GM12878 (cell line): ENCODE measurements around the gene CDH16. TPM values are rescaled to one million over a fixed set of nuclear protein-coding genes. Genes with fewer than 3 reads are reported as not detected.

ENCODE experiments used
- ATAC-seq: fragments of 200-7000 bp; cut with Tn5 transposase; 3 replicates; pipeline ENCODE4 v1.9.1; 2020; ENCODE audit warnings: mild to moderate bottlenecking, moderate library complexity
- BruUV-seq: library from RNA; stranded (reverse); fragments of 400-500 nt; replicated peaks from 2 replicates; lab custom pipeline; 2021; lab: Mats Ljungman, UMichigan
- CTCF ChIA-PET: fragments of 300-600 bp; sonication (Branson Sonifier 250); formaldehyde crosslinking; extraction: SDS; loops from one replicate; lab custom pipeline; 2021; ENCODE audit warnings: inconsistent platforms; lab: Yijun Ruan, JAX
- POLR2A ChIA-PET: fragments of 350-600 bp; formaldehyde crosslinking; extraction: SDS; loops from one replicate; lab custom pipeline; 2021; ENCODE audit warnings: inconsistent platforms; lab: Charles Lee
- RAD21 ChIA-PET: fragments of 300-600 bp; sonication (Branson Sonifier 250); formaldehyde crosslinking; loops from one replicate; lab custom pipeline; 2023; ENCODE audit warnings: antibody characterized with exemption; ENCODE audit not compliant: unreplicated experiment; lab: Charles Lee
- SMC1A ChIA-PET: fragments of 300-600 bp; sonication (Branson Sonifier 250); formaldehyde crosslinking; loops from one replicate; lab custom pipeline; 2023; ENCODE audit not compliant: unreplicated experiment, uncharacterized antibody; lab: Charles Lee
- DNase-seq: peaks from one replicate; pipeline ENCODE4 v3.0.0-alpha.2; 2011; ENCODE audit warnings: low read depth, low spot score
- FAIRE-seq: peaks from 3 replicates; lab custom pipeline; 2011; peaks lifted over from hg19 to GRCh38; lab: Jason Lieb, UNC
- H2AFZ ChIP-seq: 2 replicates; pipeline ENCODE4 v1.6.0; 2011; ENCODE audit warnings: low read depth, low read length, control low read depth; ENCODE audit not compliant: control insufficient read depth
- H3K27ac ChIP-seq: 2 replicates; pipeline ENCODE4 v1.5.1; 2011; ENCODE audit warnings: control low read depth; ENCODE audit not compliant: control insufficient read depth, insufficient read depth
- H3K27me3 ChIP-seq, 2 experiments: replicated peaks in 1 of 2; 2 replicates each; pipeline versions ENCODE4 v1.6.0 to v1.6.1; 2011; ENCODE audit warnings: low read length in 1 of 2; ENCODE audit not compliant: control insufficient read depth in 2 of 2, insufficient read depth in 2 of 2
- H3K36me3 ChIP-seq, 2 experiments: 2 replicates each; pipeline ENCODE4 v1.5.1; 2011; ENCODE audit warnings: low read length in 1 of 2; ENCODE audit not compliant: control insufficient read depth in 2 of 2, insufficient read depth in 2 of 2
- H3K4me1 ChIP-seq: 2 replicates; pipeline ENCODE4 v1.6.1; 2011; ENCODE audit warnings: mild to moderate bottlenecking, low read length, moderate library complexity, mixed read lengths; ENCODE audit not compliant: control insufficient read depth, insufficient read depth
- H3K4me2 ChIP-seq: 2 replicates; pipeline ENCODE4 v1.6.0; 2011; ENCODE audit warnings: control low read depth; ENCODE audit not compliant: control insufficient read depth, insufficient read depth
- H3K4me3 ChIP-seq: fragments of 200-600 bp; sonication (generic); 2 replicates; pipeline ENCODE4 v1.5.1; 2016
- H3K79me2 ChIP-seq: 2 replicates; pipeline ENCODE4 v1.6.0; 2011; ENCODE audit warnings: low read length; ENCODE audit not compliant: control insufficient read depth, insufficient read depth
- H3K9ac ChIP-seq: 2 replicates; pipeline ENCODE4 v1.8.0; 2011; ENCODE audit warnings: low read length, control low read depth, mixed read lengths; ENCODE audit not compliant: control insufficient read depth, insufficient read depth
- H3K9me3 ChIP-seq: replicated peaks from 3 replicates; pipeline ENCODE4 v1.5.1; 2011; ENCODE audit warnings: mild to moderate bottlenecking, low read length; ENCODE audit not compliant: control insufficient read depth, insufficient read depth
- H4K20me1 ChIP-seq: 2 replicates; pipeline ENCODE4 v1.6.0; 2011; ENCODE audit not compliant: control insufficient read depth, insufficient read depth
- BHLHE40 ChIP-seq, 2 experiments: fragments of 450-650 bp in 1 of 2; IDR thresholded peaks; 2 replicates each; pipeline ENCODE4 v1.6.1; 2011 to 2017; ENCODE audit warnings: low read depth in 2 of 2, borderline replicate concordance in 1 of 2, improper control_type of control experiment in 1 of 2, low read length in 1 of 2, mild to moderate bottlenecking in 1 of 2
- MYB ChIP-seq: fragments of 150-350 bp; IDR thresholded peaks from 2 replicates; pipeline ENCODE4 v1.6.1; 2014; ENCODE audit warnings: mild to moderate bottlenecking, low read depth, low read length, borderline replicate concordance
- SRF ChIP-seq, 2 experiments: IDR thresholded peaks; 2 replicates each; pipeline ENCODE4 v1.6.1; 2011; ENCODE audit warnings: low read depth in 2 of 2, low read length in 2 of 2, mild to moderate bottlenecking in 1 of 2, moderate library complexity in 1 of 2
- ZNF622 ChIP-seq: fragments of 450-650 bp; IDR thresholded peaks from 2 replicates; pipeline ENCODE4 v1.6.1; 2017; ENCODE audit warnings: mild to moderate bottlenecking, inconsistent platforms
- WGBS: methylation state at CpG from one replicate; pipeline ENCODE4 v1.1.6; 2016; ENCODE audit warnings: low lambda C conversion rate; ENCODE audit not compliant: insufficient replicate concordance, insufficient coverage; ENCODE audit errors: missing lambda C conversion rate; 5-methylcytosine and 5-hydroxymethylcytosine counted together
- in situ Hi-C: fragments of 300-500 bp; cut with MboI; formaldehyde crosslinking; loops from 9 replicates; pipeline ENCODE4 v1.14.3; 2018; ENCODE audit warnings: mixed read lengths
- intact Hi-C: fragments of 100-400 bp; cut with micrococcal nuclease; formaldehyde crosslinking; loops from one replicate; pipeline ENCODE4 v1.14.2; 2022; ENCODE audit not compliant: unreplicated experiment
- polyA plus RNA-seq, 11 experiments: library from polyadenylated mRNA; depleted of rRNA in 4 of 11; unstranded in 6 of 11; stranded (reverse) in 5 of 11; fragments of >200 nt; fragmentation: Nextera tagmentation in 4 of 11; fragmentation: Illumina TruSeq in 1 of 11; extraction: Ambion mirVana in 4 of 11; extraction: Trizol in 1 of 11; gene quantifications; 1 replicate in 1 of 11; 2 replicates in 10 of 11; pipeline versions ENCODE4 v1.2.1 to v1.2.3, GENCODE V29; 2011 to 2016; ENCODE audit warnings: inconsistent platforms in 2 of 11, missing spikeins in 2 of 11, low read depth in 1 of 11
- total RNA-seq, 4 experiments: library from RNA; depleted of rRNA in 3 of 4; stranded (reverse); fragments of >200 nt in 3 of 4; fragmentation: Illumina TruSeq in 1 of 4; extraction: Trizol in 1 of 4; gene quantifications; 2 replicates each; pipeline versions ENCODE4 v1.2.1 to v1.2.3, GENCODE V29; 2013 to 2021
- TF ChIP-seq, protein P1 (sequence below): IDR thresholded peaks from 2 replicates; pipeline ENCODE4 v1.6.1; 2011; ENCODE audit warnings: low read depth, low read length, improper control_type of control experiment, borderline replicate concordance
- TF ChIP-seq, protein P2 (sequence below): fragments of 450-650 bp; IDR thresholded peaks from 2 replicates; pipeline ENCODE4 v1.6.1; 2017; ENCODE audit warnings: mild to moderate bottlenecking, moderate library complexity
- TF ChIP-seq, protein P3 (sequence below): fragments of 450-650 bp; IDR thresholded peaks from 2 replicates; pipeline ENCODE4 v1.6.1; 2018; ENCODE audit warnings: borderline replicate concordance, mild to moderate bottlenecking; ENCODE audit not compliant: partially characterized antibody

CDH16 gene
- total and polyA plus RNA-seq, 10 of the 15 experiments (the other 5 are each of a cell fraction or from before 2014, with no cell fraction given): 0.05 TPM; not detected in 9

- Histone ChIP-seq H3K4me2 (peak overlapping the region; percentile 73), H3K27ac (no peak overlapping the region), H3K4me1 (peaks cover 16% of the 10 kb centered on the region), H3K79me2 (no peaks in the 10 kb centered on the region), H3K36me3 (no peaks in the 10 kb centered on the region), H2AFZ (peak overlapping the region; percentile 92), H3K9me3 (no peaks in the 10 kb centered on the region), H3K9ac (peak overlapping the region; percentile 36; the same call in 1 of the 2 replicates), H3K4me3 (peak overlapping the region; percentile 65; the same call in 1 of the 2 replicates), H3K27me3 (no peaks in the 10 kb centered on the region), H4K20me1 (no peaks in the 10 kb centered on the region)
- CTCF ChIA-PET: interaction anchor here (0.8 to 2.2 kb wide), 27 partner anchors 9 to 466 kb away, joined by 3 to 14 read pairs (median 4); partner anchors contain the start of genes CIAO2B, DYNC1LI2 and NAE1
- DNase-seq: no peak
- FAIRE-seq: peak; percentile 31
- POLR2A ChIA-PET: interaction anchor here (0.8 kb wide), 1 partner anchor 287 kb away, joined by 3 read pairs; no protein-coding TSS in a partner anchor
- no TSS peak for BruUV-seq
- intact Hi-C loops (loop anchor here (2.0 kb wide), 1 partner anchor 144 kb away; no protein-coding TSS in a partner anchor), in situ Hi-C loops (no loop called here)
- RAD21 ChIA-PET: interaction anchor here (0.9 to 2.2 kb wide), 8 partner anchors 9 to 466 kb away, joined by 3 to 12 read pairs (median 3); partner anchors contain the start of gene NAE1
- SMC1A ChIA-PET: interaction anchor here (0.5 to 1.6 kb wide), 4 partner anchors 10 to 316 kb away, joined by 3 to 5 read pairs (median 4); partner anchors contain the start of gene NAE1
- 43% methylated on average over 4 of the region's 4 CpGs for WGBS
- no peak for ATAC-seq
- TF ChIP-seq MYB (no peak), BHLHE40 (IDR thresholded peaks at IDR 0.05; ENCODE audit: borderline replicate concordance in 1 of 2, low read depth in 2 of 2, low read length in 1 of 2) (no peak), SRF (IDR thresholded peaks at IDR 0.05; ENCODE audit: low read depth in 2 of 2, low read length in 2 of 2) (no peak), ZNF622 (no peak)
- TF ChIP-seq, protein P1, sequence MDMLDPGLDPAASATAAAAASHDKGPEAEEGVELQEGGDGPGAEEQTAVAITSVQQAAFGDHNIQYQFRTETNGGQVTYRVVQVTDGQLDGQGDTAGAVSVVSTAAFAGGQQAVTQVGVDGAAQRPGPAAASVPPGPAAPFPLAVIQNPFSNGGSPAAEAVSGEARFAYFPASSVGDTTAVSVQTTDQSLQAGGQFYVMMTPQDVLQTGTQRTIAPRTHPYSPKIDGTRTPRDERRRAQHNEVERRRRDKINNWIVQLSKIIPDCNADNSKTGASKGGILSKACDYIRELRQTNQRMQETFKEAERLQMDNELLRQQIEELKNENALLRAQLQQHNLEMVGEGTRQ: no peak
- TF ChIP-seq, protein P2, sequence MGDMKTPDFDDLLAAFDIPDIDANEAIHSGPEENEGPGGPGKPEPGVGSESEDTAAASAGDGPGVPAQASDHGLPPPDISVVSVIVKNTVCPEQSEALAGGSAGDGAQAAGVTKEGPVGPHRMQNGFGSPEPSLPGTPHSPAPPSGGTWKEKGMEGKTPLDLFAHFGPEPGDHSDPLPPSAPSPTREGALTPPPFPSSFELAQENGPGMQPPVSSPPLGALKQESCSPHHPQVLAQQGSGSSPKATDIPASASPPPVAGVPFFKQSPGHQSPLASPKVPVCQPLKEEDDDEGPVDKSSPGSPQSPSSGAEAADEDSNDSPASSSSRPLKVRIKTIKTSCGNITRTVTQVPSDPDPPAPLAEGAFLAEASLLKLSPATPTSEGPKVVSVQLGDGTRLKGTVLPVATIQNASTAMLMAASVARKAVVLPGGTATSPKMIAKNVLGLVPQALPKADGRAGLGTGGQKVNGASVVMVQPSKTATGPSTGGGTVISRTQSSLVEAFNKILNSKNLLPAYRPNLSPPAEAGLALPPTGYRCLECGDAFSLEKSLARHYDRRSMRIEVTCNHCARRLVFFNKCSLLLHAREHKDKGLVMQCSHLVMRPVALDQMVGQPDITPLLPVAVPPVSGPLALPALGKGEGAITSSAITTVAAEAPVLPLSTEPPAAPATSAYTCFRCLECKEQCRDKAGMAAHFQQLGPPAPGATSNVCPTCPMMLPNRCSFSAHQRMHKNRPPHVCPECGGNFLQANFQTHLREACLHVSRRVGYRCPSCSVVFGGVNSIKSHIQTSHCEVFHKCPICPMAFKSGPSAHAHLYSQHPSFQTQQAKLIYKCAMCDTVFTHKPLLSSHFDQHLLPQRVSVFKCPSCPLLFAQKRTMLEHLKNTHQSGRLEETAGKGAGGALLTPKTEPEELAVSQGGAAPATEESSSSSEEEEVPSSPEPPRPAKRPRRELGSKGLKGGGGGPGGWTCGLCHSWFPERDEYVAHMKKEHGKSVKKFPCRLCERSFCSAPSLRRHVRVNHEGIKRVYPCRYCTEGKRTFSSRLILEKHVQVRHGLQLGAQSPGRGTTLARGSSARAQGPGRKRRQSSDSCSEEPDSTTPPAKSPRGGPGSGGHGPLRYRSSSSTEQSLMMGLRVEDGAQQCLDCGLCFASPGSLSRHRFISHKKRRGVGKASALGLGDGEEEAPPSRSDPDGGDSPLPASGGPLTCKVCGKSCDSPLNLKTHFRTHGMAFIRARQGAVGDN: no peak
- TF ChIP-seq, protein P3, sequence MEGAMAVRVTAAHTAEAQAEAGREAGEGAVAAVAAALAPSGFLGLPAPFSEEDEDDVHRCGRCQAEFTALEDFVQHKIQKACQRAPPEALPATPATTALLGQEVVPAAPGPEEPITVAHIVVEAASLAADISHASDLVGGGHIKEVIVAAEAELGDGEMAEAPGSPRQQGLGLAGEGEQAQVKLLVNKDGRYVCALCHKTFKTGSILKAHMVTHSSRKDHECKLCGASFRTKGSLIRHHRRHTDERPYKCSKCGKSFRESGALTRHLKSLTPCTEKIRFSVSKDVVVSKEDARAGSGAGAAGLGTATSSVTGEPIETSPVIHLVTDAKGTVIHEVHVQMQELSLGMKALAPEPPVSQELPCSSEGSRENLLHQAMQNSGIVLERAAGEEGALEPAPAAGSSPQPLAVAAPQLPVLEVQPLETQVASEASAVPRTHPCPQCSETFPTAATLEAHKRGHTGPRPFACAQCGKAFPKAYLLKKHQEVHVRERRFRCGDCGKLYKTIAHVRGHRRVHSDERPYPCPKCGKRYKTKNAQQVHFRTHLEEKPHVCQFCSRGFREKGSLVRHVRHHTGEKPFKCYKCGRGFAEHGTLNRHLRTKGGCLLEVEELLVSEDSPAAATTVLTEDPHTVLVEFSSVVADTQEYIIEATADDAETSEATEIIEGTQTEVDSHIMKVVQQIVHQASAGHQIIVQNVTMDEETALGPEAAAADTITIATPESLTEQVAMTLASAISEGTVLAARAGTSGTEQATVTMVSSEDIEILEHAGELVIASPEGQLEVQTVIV: no peak
Observed at GRCh38 chr16:66872559-66872942, 46.1 kb downstream of the CDH16 start.
